ENCODE measurements around the gene PDLIM5.

PDLIM5 gene

DNA sequence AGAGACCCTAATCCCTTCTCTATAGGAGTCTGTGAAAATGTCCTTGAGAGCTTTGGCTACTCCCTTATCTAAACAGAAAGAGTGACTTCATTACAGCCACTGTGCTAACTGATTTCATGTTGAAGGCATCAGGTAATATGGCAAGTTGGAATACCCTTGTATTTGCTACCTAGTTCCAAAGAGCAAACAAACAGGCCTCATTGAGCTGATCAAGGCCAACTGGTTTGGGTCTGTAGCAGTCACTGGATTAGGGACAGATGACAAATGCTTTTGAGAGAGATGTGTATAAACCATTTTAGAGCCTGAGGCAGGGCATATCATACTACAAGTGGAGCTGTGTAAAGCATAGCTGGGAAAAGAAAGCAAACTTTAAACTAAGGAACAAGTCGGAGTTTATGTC is 22.9 kb upstream of the PDLIM5 start:
- no peak for DNase-seq

DNA sequence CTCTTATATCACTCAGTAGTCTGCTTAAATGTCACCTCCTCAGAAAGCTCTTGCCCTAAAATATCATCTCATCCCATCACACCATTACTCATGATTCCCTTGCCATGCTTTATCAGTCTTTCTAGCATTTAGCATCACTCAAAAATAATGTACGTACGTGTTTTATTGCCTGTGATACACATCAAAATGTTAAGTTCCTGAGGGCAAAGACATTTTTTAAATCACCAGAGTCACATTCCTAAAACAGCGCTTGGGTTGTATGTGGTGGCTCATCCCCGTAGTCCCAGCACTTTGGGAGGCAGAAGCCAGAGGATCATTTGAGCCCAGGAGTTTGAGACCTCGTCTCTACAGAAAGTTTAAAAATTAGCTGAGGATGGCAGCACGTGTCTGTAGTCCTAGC is 21.3 kb upstream of the PDLIM5 start:
- no peak for DNase-seq

DNA sequence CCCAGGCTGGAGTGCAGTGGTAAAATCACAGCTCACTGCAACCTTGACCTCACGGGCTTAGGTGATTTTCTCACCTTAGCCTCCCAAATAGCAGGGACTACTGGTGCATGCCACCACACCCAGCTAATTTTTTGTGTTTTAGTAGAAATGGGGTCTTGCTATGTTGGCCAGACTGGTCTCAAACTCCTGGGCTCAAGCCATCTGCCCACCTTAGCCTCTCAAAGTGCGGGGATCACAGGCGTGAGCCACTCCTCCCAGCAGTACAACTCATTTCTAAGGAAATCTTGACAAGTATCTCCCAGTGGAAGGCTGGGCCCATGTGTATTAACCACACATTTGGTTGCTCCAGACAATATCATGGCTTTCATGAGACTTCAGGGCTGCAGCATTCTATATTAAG is 20.4 kb upstream of the PDLIM5 start:
- no peak for DNase-seq

DNA sequence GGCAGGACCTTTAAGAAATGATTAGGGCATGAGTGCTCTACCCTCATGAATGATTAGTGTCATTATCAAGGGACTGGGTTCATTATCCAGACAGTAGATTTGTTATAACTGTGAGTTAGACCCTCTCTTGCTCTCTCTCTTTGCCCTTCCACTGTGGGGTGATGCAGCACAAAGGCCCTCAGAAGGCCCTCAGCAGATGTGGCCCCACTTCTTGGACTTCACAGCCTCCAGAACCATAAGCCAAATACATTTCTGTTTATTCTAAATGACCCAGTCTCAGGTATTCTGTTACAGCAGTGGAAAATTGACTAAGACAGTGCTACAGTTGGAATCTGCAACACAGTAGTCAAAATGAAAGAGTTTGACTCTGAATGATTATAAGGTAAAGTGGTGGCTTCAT is 17.2 kb upstream of the PDLIM5 start:
- DNase-seq, result no peak

DNA sequence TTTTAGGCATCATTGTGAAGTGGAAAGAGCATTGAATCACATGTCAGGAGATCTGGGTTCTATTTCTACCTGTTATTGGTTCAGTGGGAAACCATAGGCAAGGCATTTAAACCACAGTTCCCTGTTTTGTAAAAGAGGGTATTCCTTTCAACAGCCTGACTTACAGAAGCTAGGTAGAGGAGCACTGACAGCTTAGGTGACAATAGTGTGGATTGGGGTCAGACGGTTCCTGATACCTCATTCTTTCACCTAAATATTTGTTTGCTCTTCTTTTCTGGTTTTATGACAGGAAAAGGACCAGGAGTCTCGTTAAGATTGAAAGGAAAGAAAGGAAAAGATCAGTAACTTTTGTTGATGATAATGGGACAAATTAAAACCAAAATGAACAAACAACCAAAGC is 15.9 kb upstream of the PDLIM5 start:
- no peak for DNase-seq

DNA sequence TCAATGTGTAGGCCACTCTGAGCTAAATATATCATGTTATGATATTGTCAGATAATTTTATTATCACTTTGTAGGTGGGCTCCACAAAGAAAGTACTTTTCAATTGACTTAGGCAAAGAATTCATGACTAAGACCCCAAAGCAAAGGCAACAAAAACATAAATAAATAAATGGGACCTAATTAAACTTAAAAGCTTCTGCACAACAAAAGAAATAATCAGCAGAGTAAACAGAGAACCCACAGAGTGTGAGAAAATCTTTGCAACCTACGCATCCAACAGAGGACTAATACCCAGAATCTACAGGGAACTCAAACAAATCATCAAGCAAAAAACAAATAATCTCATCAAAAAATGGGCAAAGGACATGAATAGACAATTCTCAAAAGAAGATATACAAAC is 15.2 kb upstream of the PDLIM5 start:
- no peak for DNase-seq

DNA sequence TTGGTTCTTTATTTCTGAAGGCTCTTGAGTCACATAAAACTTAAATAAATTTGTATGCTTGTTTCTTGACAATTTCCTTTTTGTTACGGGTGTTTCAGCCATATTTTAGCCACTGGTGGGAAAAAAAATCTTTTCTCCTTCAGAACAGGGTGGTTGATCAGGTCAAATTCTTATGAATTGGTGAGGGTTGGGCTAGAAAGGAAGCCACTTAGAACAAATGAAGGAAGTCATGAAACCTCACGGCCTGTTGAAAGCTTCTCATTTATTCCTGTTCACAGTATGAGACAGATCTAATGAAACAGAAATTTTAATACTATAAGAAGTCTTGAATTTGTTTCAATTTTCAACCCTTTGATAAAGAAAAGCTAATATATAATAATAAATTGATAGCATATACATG is 12.1 kb upstream of the PDLIM5 start:
- no peak for DNase-seq

DNA sequence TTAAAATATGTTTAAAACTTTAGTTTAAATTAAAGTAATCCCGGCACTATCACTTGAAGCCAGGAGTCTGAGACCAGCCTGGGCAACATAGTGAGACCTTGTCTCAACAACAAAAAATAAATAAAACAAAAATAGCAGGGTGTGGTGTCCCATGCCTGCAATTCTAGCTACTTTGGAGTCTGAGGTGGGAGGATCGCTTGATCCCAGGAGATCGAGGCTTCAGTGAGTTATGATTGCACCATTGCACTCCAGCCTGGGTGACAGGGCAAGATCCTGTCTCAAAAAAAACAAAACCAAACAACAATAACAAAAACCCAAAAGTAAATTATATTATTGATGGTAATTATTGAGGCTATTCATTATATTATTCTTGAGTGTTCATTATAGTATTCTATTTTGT is 9.9 kb upstream of the PDLIM5 start:
- no peak for DNase-seq

DNA sequence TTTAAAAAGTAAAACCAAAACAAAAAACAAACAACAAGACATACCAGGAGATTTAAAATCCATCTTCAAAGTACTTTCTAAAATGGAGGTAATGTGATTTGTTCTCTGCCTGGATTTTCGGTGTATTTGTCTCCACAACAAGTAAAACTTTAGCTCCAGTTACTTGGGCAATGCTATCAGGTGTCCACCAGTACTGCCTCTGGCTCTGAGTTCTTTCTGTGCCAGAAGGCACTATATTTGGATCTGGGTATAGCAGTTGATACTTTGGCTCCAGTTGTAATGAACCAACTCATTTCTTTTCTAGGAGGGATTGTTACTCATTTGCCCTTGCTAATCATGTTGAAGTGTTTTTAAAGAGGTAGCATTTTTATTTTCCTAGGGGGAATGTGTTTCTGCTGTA is 9.5 kb upstream of the PDLIM5 start:
- DNase-seq, result no peak

DNA sequence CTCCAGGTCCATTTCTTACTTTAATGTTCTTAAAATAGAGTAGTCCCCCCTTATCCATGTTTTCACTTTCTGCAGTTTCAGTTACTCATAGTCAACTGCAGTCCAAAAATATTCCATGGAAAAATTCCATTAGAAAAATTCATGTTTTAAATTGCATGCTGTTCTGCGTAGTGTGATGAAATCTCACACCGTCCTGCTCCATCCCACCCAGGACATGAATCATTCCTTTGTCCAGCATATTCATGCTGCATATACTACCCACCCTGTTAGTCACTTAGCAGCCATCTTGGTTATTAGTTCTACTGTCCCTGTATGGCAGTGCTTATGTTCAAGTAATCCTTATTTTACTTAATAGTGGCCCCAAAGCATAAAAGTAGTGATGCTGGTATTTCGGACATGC is 5.4 kb upstream of the PDLIM5 start:
- no peak for DNase-seq

DNA sequence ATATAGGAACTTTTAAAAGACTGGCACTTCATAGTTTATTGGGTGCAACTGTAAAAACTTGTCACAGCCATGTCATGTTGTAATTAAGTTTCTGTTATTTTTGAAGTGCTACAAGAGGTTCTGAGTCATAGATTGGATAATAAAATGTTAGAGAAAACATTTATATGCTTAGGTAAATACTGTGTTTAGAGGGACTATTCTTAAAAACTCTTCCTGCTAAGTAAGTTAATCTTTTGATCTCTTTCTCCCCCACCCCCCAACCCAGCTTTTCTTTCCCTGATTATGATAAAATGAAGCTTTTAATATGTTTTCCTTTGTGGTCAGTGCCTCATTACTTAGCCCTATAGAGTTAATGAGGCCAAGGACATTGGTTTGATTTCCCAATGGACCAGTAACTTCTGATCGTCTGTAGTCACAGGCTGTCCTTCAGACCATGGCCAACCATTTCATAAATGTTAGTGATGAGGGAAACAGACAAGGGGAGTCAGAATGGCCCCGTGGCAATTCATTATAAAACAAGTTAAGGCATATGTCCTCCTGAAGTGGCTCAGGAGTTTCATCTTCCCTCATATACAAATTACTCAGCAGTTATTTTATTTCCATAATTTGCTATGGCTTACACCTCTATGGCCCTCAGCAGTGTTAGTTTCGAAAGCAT is 3.9 kb upstream of the PDLIM5 start:
- no peak for DNase-seq

DNA sequence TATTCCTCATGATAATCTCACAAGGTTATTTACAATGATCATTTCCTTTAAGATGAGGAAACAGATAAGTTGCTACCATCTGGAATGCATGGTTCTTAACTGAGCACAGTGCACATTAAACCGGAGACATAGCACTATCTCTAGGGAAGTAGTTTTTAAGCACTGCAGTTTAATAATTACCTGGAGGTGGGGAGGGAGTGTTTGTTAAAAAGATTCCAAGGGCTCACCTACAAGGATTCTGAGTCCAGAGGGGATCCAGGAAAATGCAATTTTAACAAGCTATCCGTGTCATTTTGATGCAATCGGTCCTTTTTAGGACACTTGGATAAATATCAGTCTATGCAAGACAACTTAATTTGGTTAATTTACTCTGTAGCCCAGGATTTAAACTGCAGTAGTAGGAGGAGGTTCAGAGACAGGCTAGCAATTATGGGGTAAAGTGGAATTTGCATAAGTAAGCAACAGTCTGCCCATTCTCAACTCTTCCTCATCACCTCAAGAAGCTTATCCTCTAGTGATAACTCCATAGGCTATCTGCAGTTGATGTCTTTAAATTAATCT is 2.8 kb upstream of the PDLIM5 start:
- DNase-seq, result no peak

DNA sequence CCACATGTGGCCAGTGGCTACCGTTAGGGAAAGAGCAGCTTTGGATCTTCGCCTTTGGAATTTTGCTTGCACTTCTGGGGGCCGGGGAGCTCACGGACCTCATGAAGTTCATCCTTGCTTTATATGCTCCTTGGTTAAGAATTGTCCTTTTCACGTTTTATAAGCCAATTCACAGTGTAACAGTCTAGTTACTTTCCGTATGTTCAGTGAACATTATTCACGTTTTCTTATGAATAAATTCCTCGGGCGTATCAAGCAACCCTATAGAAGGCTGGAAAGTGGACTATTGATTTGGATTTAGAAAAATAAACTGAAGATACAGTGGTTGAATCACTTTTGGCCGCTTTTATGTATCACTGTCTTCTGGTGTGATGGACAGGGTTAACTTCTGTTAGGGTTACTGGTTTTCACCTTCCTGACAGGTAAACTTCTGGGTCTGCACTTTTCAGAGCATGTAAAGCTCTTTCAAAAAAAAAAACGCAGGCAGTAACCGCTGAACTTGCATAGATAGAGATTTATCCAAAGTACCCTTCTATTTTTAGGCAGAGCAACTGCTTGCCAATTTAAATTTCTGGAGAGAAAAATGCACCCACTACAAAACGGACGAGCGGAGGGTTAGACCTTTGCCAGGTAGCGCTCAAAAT is 569 bp upstream of the PDLIM5 start:
- no peak for DNase-seq

DNA sequence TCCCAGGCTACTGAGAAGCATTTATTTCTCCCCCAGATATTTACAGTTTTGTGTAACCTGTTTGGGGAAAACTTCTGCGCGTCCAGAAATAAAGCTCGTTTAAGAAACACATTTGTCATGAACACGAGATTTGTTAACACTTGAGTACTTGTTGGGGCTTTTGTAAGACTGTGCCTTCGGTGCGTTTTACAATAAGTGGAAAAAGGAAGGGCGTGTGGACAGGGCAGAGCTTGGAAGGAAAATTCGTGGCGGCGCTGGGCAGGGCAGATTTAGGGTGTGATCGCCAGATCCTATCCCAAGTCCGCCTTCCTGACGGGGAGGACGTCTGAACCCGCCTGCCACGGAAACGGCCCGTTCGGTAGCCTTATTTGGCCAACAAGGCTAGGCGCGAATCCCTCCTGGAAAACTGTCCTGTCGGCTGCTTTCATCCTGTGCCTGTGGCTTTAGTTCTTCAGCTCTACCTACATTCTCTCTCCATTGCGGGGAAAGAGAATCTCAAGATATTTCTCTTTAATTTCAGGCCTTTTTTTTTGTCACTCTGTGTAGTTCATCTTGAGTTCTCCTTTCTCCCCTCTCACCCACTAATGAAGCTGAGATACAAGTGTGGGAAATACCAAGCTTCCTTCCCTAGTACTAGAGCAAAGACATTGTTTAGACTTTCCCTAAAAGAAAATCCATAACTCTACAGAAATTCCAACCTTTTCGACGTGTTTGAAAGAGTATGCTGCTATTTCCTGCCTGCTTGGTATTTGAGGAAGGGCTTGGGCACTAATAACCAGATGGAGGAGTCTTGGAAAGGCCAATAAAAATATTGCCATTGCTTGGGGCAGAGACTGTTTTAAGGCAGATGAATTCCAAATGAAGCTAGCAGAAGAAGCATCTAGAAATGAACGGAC is 982 bp downstream of the PDLIM5 start:
- peak; percentile 2 to 12 for DNase-seq

DNA sequence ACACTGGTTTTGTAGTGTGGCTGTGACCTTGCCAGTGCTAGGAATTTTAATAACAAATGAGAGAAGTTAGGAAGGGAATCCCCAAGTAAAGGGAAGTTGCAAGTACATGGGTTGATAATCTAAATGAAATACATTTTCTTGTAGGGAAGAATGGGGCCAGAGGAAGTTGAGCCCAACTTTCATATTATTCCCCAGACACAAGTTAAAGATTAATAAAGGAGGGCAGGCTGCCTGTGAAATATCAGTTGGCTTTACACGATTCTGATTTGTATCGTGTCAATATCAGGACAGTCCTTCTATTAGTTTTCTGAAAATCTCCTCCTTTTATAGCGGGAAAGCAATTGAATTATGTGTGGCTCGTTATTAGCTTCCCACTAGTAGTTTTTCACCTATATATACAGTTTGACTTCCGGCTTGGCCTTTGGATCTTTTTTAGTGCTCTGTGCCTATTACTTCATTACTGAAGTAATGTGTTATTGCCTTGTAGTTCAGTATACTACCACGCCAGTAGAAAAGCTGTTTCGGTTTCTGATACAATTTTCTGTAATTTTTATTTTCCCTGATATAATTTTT is 1.7 kb downstream of the PDLIM5 start:
- no peak for DNase-seq

DNA sequence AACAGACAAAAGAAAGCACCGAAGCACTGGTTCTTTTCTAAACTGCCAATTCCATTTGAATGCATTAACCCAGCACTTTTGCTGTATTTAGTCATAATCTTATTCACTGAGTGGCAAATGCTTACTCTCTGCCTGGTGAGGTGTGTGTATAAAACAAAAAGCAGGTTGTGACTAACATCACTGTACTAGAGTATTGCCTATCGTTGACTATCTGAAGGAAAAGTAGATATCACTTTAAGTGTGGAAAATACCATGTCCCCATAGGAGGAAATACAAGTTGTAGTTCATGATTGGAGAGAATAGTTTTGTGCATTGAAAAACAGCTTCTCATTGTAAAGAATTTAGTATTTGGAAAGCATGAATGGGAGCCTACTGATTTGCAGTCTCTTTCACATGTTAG is 2.7 kb downstream of the PDLIM5 start:
- no peak for DNase-seq

DNA sequence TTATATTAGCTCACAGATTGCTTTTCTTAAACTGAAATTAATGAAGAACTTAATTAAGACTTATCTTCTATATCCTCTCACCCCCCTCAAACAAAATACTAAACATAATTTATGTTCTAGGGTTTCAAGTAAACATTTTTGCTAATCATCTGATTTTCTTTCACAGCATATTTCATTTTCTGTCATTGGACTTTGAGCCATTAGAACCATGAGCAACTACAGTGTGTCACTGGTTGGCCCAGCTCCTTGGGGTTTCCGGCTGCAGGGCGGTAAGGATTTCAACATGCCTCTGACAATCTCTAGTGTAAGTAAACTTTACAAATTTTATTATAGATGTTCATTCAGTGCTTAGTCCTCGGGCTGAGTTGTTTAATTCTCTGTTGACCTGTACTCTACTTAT is 3.3 kb downstream of the PDLIM5 start:
- DNase-seq, result no peak

DNA sequence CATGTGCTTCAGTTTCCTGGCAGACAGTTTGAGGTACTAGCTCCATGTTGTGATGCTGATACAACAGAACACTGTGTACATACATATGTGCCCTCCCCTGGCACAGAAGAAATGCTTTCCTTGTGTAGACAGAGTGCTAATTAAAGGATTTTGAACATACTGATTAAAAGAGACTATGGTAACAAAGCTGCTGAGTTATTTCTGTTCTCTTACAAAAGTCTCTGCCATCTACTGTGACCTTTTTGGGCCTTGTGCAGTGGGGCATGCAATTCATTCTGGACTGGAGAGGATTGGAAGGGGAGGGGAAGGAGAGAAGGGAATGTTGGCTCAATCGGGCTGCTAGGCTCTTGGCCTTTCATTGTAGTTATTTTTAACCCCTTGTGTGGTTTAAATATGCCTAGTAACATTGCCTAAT is 6.0 kb downstream of the PDLIM5 start:
- no peak for DNase-seq

DNA sequence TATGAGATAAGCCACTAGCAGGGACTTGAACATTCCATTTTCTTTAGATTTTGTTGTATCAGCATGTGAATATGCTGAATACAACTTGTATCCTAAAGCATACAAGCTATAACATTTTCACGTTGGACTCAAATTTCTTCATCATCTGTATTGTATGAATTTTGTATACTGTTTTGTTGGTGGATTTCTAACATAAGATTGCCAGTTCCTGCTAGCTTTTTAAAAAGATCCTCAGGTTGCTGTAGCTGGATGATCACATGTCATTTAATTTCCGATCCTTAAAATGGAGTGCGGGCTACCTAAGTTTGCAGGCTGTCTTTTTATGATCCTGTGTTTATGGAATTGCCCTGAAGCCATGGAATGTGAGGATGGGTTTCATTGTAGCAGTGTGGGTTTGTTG is 6.9 kb downstream of the PDLIM5 start:
- no peak for DNase-seq

DNA sequence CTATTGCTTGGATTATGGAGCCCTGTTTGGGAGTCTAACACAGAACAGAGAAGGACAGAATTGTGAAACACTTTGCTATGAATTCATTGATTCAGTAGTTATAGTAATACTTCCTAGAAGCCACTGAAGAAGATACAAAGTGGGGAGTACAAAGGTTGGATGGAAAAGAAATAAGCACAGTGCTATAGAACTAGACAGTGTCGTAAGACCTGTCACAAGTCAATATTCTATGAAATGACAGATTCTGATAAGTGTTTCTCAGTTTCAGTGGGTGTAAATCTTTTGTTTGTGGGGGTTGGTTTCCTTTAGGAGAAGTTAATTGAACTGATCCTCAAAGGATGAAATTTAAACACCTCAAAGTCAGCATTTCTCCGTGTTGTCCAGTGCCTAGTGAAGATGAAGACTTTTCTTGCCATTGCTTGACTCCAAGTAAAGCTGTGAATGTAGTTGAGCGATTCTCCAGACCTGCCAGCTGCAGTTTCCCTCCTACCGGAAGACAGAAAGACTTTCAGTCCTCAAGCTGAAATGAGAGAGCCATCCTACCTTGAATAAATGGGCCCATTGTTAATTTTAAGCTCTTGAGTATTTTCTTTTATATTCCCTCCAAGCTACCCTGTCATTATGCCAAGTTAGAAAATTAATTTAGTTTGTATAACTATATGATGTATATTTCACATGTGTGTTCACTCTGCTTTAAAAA is 7.9 kb downstream of the PDLIM5 start:
- DNase-seq, result no peak

DNA sequence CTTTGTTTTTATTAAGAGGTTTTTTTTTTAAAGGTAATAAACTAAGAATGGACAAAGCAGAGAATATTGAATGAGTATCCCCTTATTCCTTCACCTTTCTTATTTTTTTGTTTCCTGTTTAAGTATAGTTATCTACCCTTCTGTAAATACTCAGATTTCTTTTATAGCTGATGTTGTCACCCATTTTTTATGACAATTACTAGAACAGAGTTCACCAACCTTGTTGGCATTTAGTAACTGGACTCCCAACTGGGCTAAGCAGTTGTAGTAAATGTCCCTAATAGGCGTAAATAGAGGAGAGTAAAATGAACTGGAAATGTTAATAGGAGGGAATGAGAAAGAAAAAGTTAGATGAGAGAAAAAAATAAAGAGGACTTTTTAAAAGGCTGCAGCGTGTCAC is 9.8 kb downstream of the PDLIM5 start:
- no peak for DNase-seq

DNA sequence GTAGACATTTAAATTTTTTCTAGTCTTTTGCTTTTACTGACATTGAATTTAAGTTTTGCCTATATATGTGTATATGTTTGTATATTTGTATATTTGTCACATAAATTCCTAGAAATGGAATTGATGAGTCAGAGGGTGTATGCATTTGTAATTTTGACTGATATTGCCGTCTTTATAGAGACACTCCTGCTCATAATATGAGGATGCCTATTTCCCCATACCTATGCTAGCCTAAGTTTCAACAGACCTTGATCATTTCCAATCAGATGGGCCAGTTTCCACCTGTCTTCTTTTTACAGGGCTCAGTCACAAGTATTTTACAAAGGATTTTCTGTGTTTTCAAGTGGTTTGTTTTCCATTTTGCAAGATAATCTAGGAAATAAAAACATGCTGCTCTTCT is 10.8 kb downstream of the PDLIM5 start:
- DNase-seq, result no peak

DNA sequence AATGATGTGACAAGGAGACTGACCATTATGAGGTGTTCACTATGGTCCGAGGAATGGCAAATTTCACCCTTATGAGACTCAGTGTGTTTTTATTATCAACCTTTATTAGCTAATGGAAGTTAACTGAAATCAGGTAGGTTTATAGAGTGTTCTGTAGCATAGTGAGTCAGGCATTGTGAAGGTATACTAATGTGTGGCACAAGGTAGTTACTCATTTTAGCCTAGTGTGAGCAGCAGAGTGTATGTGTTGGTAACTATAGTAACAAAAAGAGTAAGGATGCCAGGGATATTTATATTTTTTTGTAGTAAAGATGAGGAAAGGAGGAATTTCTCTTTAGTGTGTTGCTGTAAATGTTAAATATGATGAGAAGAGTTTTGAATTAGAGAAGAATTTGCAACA is 12.0 kb downstream of the PDLIM5 start:
- DNase-seq, result no peak

Data from stimulated activated CD4-positive, alpha-beta T cell treated with anti-CD3 and anti-CD28 coated beads, Interleukin-2, amount 100 ng/mL, for 48 hours (primary cell).